Measurements from ENCODE around the gene KRTAP10-4. TPM values are rescaled to one million over a fixed set of nuclear protein-coding genes. Genes with fewer than 3 reads are reported as not detected.

The KRTAP10-4 gene
- total and polyA plus RNA-seq, 10 of the 15 experiments (the other 5 are each of a cell fraction or from before 2014, with no cell fraction given): not detected

DNA sequence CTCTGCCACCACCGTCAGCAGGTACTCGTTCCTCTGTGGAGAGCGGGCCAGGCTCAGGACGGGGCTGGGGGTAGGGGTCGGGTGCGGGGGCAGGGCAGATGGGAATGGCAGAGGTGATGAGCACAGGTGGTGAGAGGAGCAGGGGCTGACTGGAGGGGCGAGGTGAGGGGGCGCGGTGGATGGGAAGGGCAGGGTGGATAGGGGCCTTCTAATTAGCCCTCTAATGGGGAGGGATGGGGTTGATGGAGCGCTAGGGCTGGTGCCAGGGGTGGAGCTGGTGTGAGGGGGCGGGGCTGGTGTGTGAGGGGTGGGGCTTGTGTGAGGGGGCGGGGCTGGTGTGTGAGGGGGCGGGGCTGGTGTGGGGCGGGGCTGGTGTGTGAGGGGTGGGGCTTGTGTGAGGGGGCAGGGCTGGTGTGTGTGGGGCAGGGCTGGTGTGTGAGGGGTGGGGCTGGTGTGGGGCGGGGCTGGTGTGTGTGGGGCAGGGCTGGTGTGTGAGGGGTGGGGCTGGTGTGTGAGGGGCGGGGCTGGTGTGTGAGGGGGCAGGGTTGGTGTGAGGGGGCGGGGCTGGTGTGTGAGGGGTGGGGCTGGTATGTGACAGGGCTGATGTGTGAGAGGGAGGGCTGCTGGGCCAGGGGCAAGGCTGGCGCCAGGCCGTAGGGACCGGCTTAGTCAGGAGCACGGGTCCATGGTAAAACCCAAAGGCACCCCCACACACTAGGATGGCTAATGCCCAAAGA lies 39.5 kb upstream of the KRTAP10-4 start:
- FAIRE-seq (no peak), ATAC-seq (no peak), DNase-seq (ENCODE audit: low read depth, low spot score) (no peak)
- ChIA-PET RAD21 (ENCODE audit: unreplicated experiment) (no interaction called here), POLR2A (no interaction called here), CTCF (no interaction called here), SMC1A (ENCODE audit: uncharacterized antibody, unreplicated experiment) (no interaction called here)
- no peaks in the 10 kb centered on the region for H3K79me2 ChIP-seq (ENCODE audit: control insufficient read depth, insufficient read depth, low read length)
- H2AFZ ChIP-seq (ENCODE audit: control insufficient read depth, low read depth, low read length): no peak overlapping the region
- no peaks in the 10 kb centered on the region for H3K36me3 ChIP-seq (ENCODE audit: control insufficient read depth in 2 of 2, insufficient read depth in 2 of 2, low read length in 1 of 2)
- no peaks in the 10 kb centered on the region; the same call in 2 of the 3 replicates for H3K9me3 ChIP-seq (replicated peaks; ENCODE audit: control insufficient read depth, insufficient read depth, low read length)
- in situ Hi-C loops (cut with MboI) (no loop called here), intact Hi-C loops (cut with micrococcal nuclease; ENCODE audit: unreplicated experiment) (no loop called here)
- no TSS peak for BruUV-seq (replicated peaks)
- no peak overlapping the region for H3K4me3 ChIP-seq
- H4K20me1 ChIP-seq (ENCODE audit: control insufficient read depth, insufficient read depth): no peaks in the 10 kb centered on the region
- 100% methylated on average over 3 of the region's 21 CpGs for WGBS (ENCODE audit: insufficient coverage, insufficient replicate concordance, low lambda C conversion rate, missing lambda C conversion rate)
- H3K4me1 ChIP-seq (ENCODE audit: control insufficient read depth, insufficient read depth, low read length): no peaks in the 10 kb centered on the region
- H3K4me2 ChIP-seq (ENCODE audit: control insufficient read depth, insufficient read depth): no peak overlapping the region
- no peaks in the 10 kb centered on the region for H3K27me3 ChIP-seq (replicated peaks in 1 of 2; ENCODE audit: control insufficient read depth in 2 of 2, insufficient read depth in 2 of 2, low read length in 1 of 2)
- H3K9ac ChIP-seq (ENCODE audit: control insufficient read depth, insufficient read depth, low read length): no peak overlapping the region
- TF ChIP-seq, protein P1, sequence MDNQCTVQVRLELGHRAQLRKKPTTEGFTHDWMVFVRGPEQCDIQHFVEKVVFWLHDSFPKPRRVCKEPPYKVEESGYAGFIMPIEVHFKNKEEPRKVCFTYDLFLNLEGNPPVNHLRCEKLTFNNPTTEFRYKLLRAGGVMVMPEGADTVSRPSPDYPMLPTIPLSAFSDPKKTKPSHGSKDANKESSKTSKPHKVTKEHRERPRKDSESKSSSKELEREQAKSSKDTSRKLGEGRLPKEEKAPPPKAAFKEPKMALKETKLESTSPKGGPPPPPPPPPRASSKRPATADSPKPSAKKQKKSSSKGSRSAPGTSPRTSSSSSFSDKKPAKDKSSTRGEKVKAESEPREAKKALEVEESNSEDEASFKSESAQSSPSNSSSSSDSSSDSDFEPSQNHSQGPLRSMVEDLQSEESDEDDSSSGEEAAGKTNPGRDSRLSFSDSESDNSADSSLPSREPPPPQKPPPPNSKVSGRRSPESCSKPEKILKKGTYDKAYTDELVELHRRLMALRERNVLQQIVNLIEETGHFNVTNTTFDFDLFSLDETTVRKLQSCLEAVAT (IDR thresholded peaks at IDR 0.05): no peak
- TF ChIP-seq NFXL1 (IDR thresholded peaks at IDR 0.05; ENCODE audit: borderline replicate concordance): no peak
- no peak for TF ChIP-seq IKZF1 (conservative IDR thresholded peaks at IDR 0.05)
- no peak for TF ChIP-seq TAF1 (IDR thresholded peaks at IDR 0.05; ENCODE audit: borderline replicate concordance, low read depth, low read length)
- TF ChIP-seq CBFB (IDR thresholded peaks at IDR 0.05; ENCODE audit: low read depth): no peak
- no peak for TF ChIP-seq FOXM1 (IDR thresholded peaks at IDR 0.05; ENCODE audit: low read depth, low read length)
- no peak for TF ChIP-seq HDGF (IDR thresholded peaks at IDR 0.05)
- TF ChIP-seq NR2C2 (IDR thresholded peaks at IDR 0.05; ENCODE audit: borderline replicate concordance, control insufficient read depth, insufficient read length, low read depth): no peak
- TF ChIP-seq FOS (IDR thresholded peaks at IDR 0.05; ENCODE audit: borderline replicate concordance, extremely low read depth, insufficient read length): no peak
- no peak for TF ChIP-seq ATF3 (IDR thresholded peaks at IDR 0.05; ENCODE audit: borderline replicate concordance, extremely low read depth, low read depth, low read length)
- TF ChIP-seq CHD1 (IDR thresholded peaks at IDR 0.05; ENCODE audit: low read depth, low read length): no peak
- no peak for TF ChIP-seq BMI1 (IDR thresholded peaks at IDR 0.05; ENCODE audit: borderline replicate concordance)
- no peak for TF ChIP-seq RAD51 (IDR thresholded peaks at IDR 0.05)
- TF ChIP-seq BHLHE40 (IDR thresholded peaks at IDR 0.05; ENCODE audit: borderline replicate concordance in 1 of 2, low read depth in 2 of 2, low read length in 1 of 2): no peak
- no peak for TF ChIP-seq HSF1 (IDR thresholded peaks at IDR 0.05; ENCODE audit: low read depth, low read length)
- no peak for TF ChIP-seq EGR1 (IDR thresholded peaks at IDR 0.05; ENCODE audit: borderline replicate concordance in 1 of 2, low read depth in 2 of 2, low read length in 2 of 2)
- no peak overlapping the region for H3K27ac ChIP-seq (ENCODE audit: control insufficient read depth, insufficient read depth)

All from GM12878 (cell line).